Measurements from ENCODE around the gene CFDP1. TPM values are rescaled to one million over a fixed set of nuclear protein-coding genes. Genes with fewer than 3 reads are reported as not detected.
"Not testable (repeated sequence)": the region's sequence is repeated elsewhere in the genome, so short reads cannot be mapped to it uniquely, and the experiment has no call there.

Gene CFDP1
- total RNA-seq, 1 experiment from 2014 or later: 77.6 TPM

DNA sequence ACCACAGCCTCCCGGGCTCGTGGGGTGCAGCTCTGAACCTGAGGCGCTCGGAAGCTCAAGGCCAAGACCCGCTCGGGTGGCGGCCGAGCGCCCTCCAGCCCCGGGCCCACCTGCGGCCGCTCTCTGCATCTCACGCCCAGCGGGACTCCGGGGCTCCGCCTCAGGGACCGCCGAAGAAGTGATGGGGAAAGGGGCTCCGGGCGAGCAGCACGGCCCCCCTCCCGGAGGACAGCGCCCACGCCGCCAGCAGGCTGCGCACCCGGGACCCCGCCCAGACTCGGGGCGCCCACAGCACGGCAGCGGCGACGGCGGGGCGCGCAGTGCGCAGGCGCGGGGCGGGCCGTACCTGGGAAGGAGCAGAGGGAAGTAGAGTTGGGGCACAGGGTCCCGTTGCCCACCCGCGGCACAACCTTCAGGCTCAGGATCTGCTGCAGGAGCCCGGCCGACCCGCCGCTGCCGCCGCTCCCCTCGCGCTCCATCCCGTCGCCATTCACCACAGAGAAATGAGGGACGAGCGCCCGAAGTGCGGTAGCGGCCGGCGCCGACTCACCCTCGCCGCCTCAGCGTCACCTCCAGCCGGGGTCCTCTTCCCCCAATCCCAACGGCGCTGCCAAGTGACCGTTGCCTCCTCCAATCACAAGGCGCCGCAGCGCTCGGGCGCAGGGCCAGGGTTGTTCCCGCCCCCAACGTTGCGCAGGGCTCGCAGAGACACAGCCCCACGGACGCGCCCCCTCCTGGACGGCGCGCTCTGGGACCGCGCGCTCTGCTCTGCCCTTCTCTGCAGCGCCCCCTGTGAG, 31.0 kb upstream of the CFDP1 start, which contains the start of gene TMEM170A:
Gene TMEM170A (minus strand): TSS at position 568 of the 797 bp plus-strand sequence. CDS start 89 bp downstream, at position 479.
- no peaks in the 10 kb centered on the region for H3K9me3 Mint-ChIP-seq (ENCODE audit: unreplicated experiment)
- H3K4me1 Mint-ChIP-seq (ENCODE audit: low read depth, unreplicated experiment): peaks cover 12% of the 10 kb centered on the region
- Histone ChIP-seq H3K27me3 (replicated peaks; ENCODE audit: control insufficient read depth, insufficient read depth, low read length) (no peaks in the 10 kb centered on the region), H3K4me1 (peaks cover 5% of the 10 kb centered on the region), H3K9me3 (no peaks in the 10 kb centered on the region), H3K4me3 (ENCODE audit: low read depth, low read length) (peak within 1 kb of the TSS; percentile 100), H3K36me3 (ENCODE audit: control insufficient read depth, insufficient read depth, low read length) (peaks cover 2% of the 10 kb centered on the region)
- no peaks in the 10 kb centered on the region for H3K27me3 Mint-ChIP-seq (ENCODE audit: insufficient read depth, unreplicated experiment)
- peak; percentile 99 to 100 for DNase-seq
- H3K4me3 Mint-ChIP-seq (ENCODE audit: unreplicated experiment): peak within 1 kb of the TSS; percentile 84
- H3K27ac Mint-ChIP-seq (ENCODE audit: unreplicated experiment): peak within 1 kb of the TSS; percentile 79
- CTCF ChIA-PET: interaction anchor here (0.8 to 2.5 kb wide), 8 partner anchors 11 to 265 kb away, joined by 3 to 15 read pairs (median 4); partner anchors contain the start of genes CFDP1 and CHST6
- intact Hi-C loops (cut with micrococcal nuclease; ENCODE audit: unreplicated experiment): loop anchor here (1.0 to 2.0 kb wide), 6 partner anchors 18 to 265 kb away; partner anchors contain the start of genes ADAT1 and CFDP1
- peak; percentile 100 for TF ChIP-seq CTCF (IDR thresholded peaks at IDR 0.05; ENCODE audit: insufficient read depth in 1 of 2, low read depth in 1 of 2, low read length in 1 of 2, severe bottlenecking in 1 of 2, unreplicated experiment in 1 of 2)
- POLR2A ChIA-PET: interaction anchor here (0.9 to 1.3 kb wide), 4 partner anchors 30 to 183 kb away, joined by 3 to 10 read pairs (median 6); partner anchors contain the start of genes KARS1 and TERF2IP
- H3K36me3 Mint-ChIP-seq (ENCODE audit: insufficient read depth, unreplicated experiment): peaks cover 24% of the 10 kb centered on the region
- TSS peak; percentile 79 for BruUV-seq (replicated peaks)

DNA sequence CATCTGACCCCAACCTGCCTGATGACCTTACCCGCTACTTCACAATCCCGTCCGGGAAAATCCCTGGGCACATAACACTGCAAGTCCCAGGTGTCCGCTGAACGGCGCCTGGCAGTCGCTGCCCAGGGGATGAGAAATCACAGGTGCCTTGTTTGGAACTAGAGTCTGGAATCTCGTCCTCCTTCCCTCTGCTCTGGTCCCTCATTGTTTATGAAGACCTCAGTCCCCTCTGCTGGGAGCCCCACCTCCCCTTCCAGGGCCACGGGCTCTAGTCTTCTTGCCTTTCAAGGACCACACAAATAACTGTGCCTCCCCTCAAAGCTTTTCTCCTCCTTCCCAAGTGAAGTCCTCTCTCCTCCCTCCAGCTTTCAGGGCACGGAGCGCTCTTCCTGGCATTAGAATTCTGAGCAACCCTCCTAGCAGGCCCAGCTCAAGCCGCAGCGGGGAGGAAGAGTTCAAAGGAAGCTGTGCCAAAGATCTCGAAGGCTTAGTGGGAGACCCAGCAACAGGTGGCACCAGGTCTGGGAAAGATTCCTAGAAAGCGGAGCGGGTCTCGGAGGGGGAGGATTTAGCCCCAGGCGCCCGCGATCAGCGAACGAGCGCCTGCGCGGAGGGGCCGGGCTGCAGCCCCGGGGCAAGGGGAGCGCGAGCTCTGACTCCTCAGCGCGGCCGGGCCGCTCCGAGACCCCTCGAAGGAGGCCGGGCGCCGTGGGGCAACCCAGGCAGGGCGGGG, 30.3 kb upstream of the CFDP1 start:
- intact Hi-C loops (cut with micrococcal nuclease; ENCODE audit: unreplicated experiment): loop anchor here (1.0 to 2.0 kb wide), 6 partner anchors 17 to 264 kb away; partner anchors contain the start of genes ADAT1 and CFDP1
- H3K9me3 Mint-ChIP-seq (ENCODE audit: unreplicated experiment); H3K27me3 Mint-ChIP-seq (ENCODE audit: insufficient read depth, unreplicated experiment); H3K27me3 ChIP-seq (replicated peaks; ENCODE audit: control insufficient read depth, insufficient read depth, low read length); H3K4me1 ChIP-seq; H3K9me3 ChIP-seq; H3K36me3 ChIP-seq (ENCODE audit: control insufficient read depth, insufficient read depth, low read length): not testable (repeated sequence)
- peak overlapping the region; percentile 100 for H3K4me3 ChIP-seq (ENCODE audit: low read depth, low read length)
- peaks cover 24% of the 10 kb centered on the region for H3K36me3 Mint-ChIP-seq (ENCODE audit: insufficient read depth, unreplicated experiment)
- CTCF ChIA-PET: interaction anchor here (0.8 to 2.5 kb wide), 4 partner anchors 30 to 264 kb away, joined by 4 to 15 read pairs (median 8); partner anchors contain the start of gene CFDP1
- peak; percentile 57 to 76 for DNase-seq
- TSS peak; percentile 53 for BruUV-seq (replicated peaks)
- peaks cover 12% of the 10 kb centered on the region for H3K4me1 Mint-ChIP-seq (ENCODE audit: low read depth, unreplicated experiment)
- POLR2A ChIA-PET: interaction anchor here (0.9 to 1.2 kb wide), 3 partner anchors 29 to 184 kb away, joined by 3 to 10 read pairs (median 5); partner anchors contain the start of genes KARS1 and TERF2IP
- H3K27ac Mint-ChIP-seq (ENCODE audit: unreplicated experiment): peak overlapping the region; percentile 79
- H3K4me3 Mint-ChIP-seq (ENCODE audit: unreplicated experiment): peak overlapping the region; percentile 84

DNA sequence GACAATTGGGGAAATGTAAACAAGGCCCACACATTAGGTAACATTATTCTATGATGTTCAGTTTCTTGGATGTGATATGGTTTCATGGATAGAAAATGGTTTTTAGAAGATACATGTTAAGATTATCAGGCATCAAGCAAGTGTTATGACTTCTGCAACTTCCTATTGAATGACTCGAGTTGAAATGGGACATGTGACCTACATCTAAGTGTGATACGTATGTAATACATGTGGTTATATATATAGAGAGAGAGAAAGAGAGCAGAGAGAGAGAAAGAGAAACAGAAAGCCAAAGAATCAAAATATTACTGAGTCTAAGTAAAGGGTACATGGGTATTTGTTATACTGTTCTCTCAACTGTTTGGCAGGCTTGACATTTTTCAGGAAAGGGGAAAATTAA, 29.5 kb upstream of the CFDP1 start:
- Mint-ChIP-seq H3K9me3 (ENCODE audit: unreplicated experiment) (no peaks in the 10 kb centered on the region), H3K4me1 (ENCODE audit: low read depth, unreplicated experiment) (peaks cover 12% of the 10 kb centered on the region), H3K27ac (ENCODE audit: unreplicated experiment) (no peak overlapping the region), H3K4me3 (ENCODE audit: unreplicated experiment) (peak overlapping the region; percentile 84), H3K27me3 (ENCODE audit: insufficient read depth, unreplicated experiment) (no peaks in the 10 kb centered on the region), H3K36me3 (ENCODE audit: insufficient read depth, unreplicated experiment) (peaks cover 24% of the 10 kb centered on the region)
- Histone ChIP-seq H3K9me3 (no peaks in the 10 kb centered on the region), H3K27me3 (replicated peaks; ENCODE audit: control insufficient read depth, insufficient read depth, low read length) (no peaks in the 10 kb centered on the region), H3K36me3 (ENCODE audit: control insufficient read depth, insufficient read depth, low read length) (peaks cover 2% of the 10 kb centered on the region), H3K4me3 (ENCODE audit: low read depth, low read length) (peak overlapping the region; percentile 14; the same call in 1 of the 2 replicates), H3K4me1 (peaks cover 5% of the 10 kb centered on the region)
- no TSS peak for BruUV-seq (replicated peaks)
- no peak for TF ChIP-seq CTCF (IDR thresholded peaks at IDR 0.05; ENCODE audit: insufficient read depth in 1 of 2, low read depth in 1 of 2, low read length in 1 of 2, severe bottlenecking in 1 of 2, unreplicated experiment in 1 of 2)
- intact Hi-C loops (cut with micrococcal nuclease; ENCODE audit: unreplicated experiment): no loop called here
- POLR2A ChIA-PET: no interaction called here
- CTCF ChIA-PET: interaction anchor here (2.5 kb wide), 1 partner anchor 29 kb away, joined by 15 read pairs; the partner anchor contains the start of gene CFDP1
- DNase-seq: no peak

Measured in Caco-2 (cell line).